Body of pancreas (tissue), 4 donors: ENCODE results near the gene ACLY.

Experiments
- POLR2A ChIP-seq, 3 donors: fragments of 450-650 bp; IDR thresholded peaks; one replicate each; pipeline ENCODE4 v1.6.1; 2016; ENCODE audit warnings: antibody characterized with exemption in 3 of 3, mild to moderate bottlenecking in 2 of 3
- TF ChIP-seq, protein P1 (sequence below), 7 experiments: fragments of 450-650 bp in 4 of 7; fragments of 200-600 bp in 3 of 7; sonication (generic) in 3 of 7; IDR thresholded peaks; one replicate each; pipeline ENCODE4 v1.5.1; 2016 to 2019; ENCODE audit warnings: antibody characterized with exemption in 7 of 7

DNA sequence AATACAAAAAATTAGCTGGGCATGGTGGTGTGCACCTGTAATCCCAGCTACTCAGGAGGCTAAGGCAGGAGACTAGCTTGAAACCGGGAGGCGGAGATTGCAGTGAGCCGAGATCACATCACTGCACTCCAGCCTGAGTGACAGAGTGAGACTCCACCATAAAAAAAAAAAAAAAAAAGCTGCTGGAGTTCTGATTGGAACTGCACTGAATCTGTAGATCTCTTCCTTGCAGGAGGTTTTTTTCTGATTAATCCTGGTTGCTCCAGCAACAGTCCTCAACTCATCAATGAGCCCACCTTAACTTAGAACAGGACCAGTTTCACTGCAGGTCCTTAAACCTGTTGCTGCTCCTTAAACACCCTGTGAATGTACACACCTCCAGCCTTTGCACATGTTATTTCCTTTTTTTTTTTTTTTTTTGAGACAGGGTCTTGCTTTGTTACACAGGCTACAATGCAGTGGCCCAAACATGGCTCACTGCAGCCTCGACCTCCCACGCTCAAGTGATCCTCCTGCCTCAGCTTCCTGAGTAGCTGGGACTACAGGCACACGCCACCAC lies 10.0 kb upstream of the ACLY start:
- TF ChIP-seq, protein P1, sequence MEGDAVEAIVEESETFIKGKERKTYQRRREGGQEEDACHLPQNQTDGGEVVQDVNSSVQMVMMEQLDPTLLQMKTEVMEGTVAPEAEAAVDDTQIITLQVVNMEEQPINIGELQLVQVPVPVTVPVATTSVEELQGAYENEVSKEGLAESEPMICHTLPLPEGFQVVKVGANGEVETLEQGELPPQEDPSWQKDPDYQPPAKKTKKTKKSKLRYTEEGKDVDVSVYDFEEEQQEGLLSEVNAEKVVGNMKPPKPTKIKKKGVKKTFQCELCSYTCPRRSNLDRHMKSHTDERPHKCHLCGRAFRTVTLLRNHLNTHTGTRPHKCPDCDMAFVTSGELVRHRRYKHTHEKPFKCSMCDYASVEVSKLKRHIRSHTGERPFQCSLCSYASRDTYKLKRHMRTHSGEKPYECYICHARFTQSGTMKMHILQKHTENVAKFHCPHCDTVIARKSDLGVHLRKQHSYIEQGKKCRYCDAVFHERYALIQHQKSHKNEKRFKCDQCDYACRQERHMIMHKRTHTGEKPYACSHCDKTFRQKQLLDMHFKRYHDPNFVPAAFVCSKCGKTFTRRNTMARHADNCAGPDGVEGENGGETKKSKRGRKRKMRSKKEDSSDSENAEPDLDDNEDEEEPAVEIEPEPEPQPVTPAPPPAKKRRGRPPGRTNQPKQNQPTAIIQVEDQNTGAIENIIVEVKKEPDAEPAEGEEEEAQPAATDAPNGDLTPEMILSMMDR (IDR thresholded peaks at IDR 0.05) = no peak
- TF ChIP-seq POLR2A (IDR thresholded peaks at IDR 0.05) = no peak
